Adipose tissue (tissue), 3 donors: ENCODE data around the gene CLDN12. TPM values are rescaled to one million over a fixed set of nuclear protein-coding genes. Genes with fewer than 3 reads are reported as not detected.
"Not testable (repeated sequence)": the region's sequence is repeated elsewhere in the genome, so short reads cannot be mapped to it uniquely, and the experiment has no call there.

Experiments
- H3K27ac ChIP-seq: one replicate; pipeline ENCODE4 v1.5.1; 2013; ENCODE audit warnings: low read depth, low read length
- WGBS, 3 donors: extraction: QIAGEN DNeasy Blood & Tissue Kit; methylation state at CpG; one replicate each; pipeline ENCODE4 v1.1.7; 2013; 5-methylcytosine and 5-hydroxymethylcytosine counted together
- polyA plus RNA-seq, 3 donors: library from polyadenylated mRNA; stranded (reverse); fragments of 200-250 nt; gene quantifications; one replicate each; pipeline ENCODE4 v1.2.3, GENCODE V29; 2013
- donor health status: healthy with polysubstance abuse.
- donor health status: Bipolar disorder and iron deficiency.
- donor health status: healthy.

The CLDN12 gene
- polyA plus RNA-seq, 3 donors, result 7.0 to 11.4 (median 7.8) TPM

DNA sequence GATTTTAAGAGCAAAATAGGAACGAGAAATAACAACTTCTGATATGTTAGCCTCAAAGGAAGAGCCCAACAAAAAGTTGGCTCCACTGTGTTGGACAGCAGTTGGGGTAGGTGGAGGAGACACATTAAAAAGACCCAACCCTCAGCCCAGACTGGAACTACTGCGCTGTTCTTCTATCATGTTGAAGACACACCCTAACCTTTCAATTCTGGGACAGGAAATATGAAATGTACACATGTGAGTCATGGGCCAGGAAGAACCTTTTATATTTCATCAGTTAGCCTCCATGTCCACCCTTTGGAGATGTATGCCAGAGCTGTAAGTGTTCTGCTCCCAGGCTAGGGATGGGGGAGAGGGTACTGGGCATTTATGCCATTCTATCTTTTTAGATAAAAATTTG is 22.1 kb downstream of the CLDN12 start:
- WGBS, 3 donors, result 43 to 91% (median 88%) methylated on average over 2 of the region's 2 CpGs
- H3K27ac ChIP-seq, result no peak overlapping the region

DNA sequence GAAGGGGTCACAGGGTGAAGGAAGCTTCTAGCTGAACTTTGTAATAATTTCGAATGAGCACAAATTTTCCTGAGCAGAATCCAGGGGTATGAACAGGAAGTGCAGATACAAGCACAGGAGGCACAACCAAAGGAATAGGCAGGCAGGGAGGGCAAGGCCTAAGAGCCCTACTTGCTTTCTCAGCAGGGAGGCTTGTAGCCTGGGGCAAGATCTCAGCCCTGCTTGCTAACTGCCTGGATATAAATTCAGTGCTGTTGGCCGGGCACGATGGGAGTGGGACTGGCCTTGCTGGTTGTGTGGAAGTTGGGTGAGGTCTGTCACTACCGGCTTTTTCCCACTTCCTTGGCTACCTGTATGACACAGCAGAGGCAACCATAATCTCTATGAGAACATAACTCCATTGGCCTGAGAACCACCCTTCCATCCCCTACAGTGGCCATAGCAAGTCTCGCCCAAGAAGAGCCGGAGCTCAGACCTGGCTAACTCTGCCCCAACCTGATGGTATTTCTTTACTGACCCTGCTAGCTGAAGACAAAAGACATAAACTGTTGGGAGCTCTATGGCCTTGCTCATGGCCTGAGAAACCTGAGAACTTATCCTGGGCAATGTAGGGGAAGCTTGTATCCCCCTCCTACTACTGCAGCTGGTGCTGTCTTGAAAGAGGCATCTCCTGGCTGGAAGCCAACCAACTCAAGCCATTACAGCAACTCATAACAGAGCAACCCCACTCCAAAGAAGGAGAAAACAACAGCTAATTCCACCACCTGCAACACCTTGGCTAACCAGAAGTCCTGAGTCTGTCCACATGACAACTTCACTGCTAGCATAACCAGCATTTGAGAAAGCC is 27.6 kb downstream of the CLDN12 start:
- 88 to 95% (median 89%) methylated on average over 6 of the region's 6 CpGs for WGBS, 3 donors
- H3K27ac ChIP-seq, result no peak overlapping the region

DNA sequence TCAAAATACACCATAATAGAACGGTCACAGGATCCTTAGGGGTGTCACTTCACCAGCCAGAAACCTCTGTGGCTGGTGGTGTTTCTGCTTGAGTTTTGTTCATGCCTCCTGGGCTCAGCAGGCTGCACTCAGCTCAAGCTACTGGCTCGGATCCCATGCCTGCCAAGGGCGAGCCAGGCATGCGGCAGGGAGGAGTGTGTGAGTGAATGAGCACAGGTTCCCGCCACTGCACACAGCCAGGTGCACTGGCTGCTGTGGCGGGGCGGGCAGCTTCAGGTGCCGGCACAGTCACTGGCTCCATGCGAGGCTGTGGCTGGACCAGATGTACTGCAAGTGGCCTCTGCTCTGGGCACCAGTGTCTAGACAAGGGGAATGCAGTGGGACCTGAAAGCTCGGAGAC is 29.5 kb downstream of the CLDN12 start:
- WGBS, 3 donors, result 54 to 79% (median 77%) methylated on average over 10 of the region's 10 CpGs
- no peak overlapping the region for H3K27ac ChIP-seq

DNA sequence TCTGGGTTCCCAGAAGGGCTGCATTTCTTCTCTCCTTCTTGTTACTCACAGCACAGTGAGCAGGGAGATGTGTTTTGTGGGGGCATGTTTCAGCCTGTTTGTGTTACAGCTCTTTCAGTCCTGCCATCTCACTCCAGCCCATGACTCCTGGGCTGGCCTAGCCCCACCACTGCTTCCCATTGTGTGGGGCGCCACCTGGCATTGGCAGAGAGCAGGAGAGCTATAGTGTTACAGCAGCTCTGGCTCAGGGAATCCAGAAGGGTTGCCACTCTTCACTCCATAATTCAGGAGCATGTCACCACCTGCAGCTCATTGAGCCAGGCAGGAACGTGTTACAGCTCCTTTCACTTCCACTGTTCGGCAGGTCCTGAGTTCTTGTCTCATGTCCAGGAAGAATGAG is 30.0 kb downstream of the CLDN12 start:
- WGBS, 3 donors, result 76 to 96% (median 87%) methylated on average over 3 of the region's 3 CpGs
- no peak overlapping the region for H3K27ac ChIP-seq

DNA sequence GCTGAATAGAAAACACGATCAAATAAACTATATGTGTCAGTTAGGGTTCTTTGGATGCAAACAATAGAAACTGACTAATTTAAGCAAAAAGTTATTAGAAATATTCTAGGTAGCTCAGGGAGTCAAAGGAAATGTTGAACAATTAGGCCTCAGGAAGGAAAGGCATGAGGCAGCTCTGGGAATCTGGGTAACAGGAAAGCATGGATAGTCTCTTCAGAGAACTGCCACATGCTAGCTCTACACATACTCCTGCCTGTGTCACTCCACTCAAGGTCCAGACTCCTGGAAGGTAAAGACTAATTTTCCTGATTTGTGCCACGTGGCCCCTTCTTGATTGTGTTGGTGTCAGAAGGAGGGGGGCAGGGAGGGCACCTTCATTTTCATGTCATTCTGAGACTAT is 42.4 kb downstream of the CLDN12 start:
- H3K27ac ChIP-seq, result no peak overlapping the region
- WGBS, 3 donors, result 45 to 56% (median 54%) methylated on average over 2 of the region's 2 CpGs

DNA sequence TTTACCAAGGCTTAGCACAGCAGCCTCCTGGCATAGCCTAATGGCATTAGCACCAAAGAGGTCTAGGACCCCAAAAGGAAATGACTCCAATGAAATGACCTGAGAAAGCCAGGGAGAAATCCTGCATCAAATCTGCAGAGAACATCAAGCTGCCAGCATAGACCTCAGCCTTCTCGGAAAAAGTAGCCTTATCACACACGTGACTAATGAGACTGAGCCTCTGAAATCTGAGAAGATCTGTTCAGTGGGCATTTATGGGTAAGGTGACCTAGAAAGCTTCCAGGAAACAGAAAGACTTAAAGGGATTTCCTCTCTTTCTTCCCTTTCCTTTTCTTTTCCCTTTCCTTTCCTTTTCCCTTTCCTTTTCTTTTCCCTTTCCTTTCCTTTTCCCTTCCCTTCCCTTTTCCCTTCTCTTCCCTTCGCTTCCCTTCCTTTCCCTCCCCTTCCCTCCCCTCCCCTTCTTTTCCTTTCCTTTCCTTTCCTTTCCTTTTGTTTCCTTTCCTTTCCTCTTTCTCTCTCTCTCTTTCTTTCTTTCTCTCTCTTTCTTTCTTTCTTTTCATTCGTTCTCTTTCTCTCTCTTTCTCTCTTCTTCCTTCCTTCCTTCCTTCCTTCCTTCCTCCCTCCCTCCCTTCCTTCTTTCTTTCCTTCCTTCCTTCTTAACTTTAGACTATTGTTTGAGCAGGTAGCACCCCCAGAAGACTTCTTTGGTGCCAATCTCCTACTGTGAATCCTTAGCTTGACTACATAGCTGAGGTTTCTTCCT is 43.1 kb downstream of the CLDN12 start:
- H3K27ac ChIP-seq, result no peak overlapping the region
- WGBS, 3 donors, result 51 to 62% (median 58%) methylated on average over 4 of the region's 4 CpGs

DNA sequence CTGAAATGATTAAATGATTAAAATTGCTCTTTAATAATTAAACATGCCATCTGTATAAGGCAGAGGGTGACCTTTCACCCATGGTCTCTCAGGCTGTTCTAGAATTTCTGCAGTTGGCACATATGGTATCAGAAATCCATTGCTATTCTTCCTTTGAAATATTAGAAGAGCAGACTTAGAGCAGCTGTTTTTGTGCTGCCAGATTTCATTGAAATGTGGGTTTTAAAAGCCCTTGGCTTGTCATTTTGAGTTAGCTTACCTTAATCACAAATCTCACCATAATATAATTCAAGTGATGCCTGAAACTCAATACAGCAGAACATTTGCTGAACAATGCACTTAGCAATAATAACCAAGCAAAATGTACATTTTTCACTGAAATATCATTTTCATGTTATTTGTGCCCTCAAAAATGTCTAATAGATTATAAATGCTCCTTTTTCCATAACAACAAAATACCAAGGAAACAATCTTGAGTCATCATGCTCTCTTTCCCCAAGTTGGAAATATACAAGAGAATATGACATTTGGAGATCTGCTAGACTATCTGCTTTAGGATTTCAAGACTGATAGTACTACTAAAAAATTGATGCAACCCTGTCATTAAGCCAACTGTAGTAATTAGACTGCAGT is 50.1 kb downstream of the CLDN12 start:
- no peak overlapping the region for H3K27ac ChIP-seq

DNA sequence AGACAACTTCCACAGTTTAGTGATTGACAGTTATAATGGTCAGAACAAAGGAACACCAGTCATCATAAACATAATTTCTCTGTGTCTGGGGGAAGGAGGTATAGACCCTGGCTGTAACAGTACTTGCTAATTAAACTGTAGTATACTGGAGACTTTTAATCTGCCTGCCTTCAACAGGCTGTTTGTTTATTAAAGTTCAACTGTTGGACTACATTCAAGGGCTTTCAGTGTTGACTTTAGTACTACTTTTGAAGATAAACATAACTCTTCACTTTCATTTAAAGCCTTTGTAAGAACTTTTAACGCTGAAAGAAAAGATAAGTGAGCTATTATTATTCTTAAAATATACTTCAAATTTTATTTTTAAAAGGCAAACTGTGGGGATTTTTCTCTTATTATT is 50.7 kb downstream of the CLDN12 start:
- WGBS, 3 donors, result 8 to 87% (median 71%) methylated on average over 1 of the region's 1 CpG
- no peak overlapping the region for H3K27ac ChIP-seq

DNA sequence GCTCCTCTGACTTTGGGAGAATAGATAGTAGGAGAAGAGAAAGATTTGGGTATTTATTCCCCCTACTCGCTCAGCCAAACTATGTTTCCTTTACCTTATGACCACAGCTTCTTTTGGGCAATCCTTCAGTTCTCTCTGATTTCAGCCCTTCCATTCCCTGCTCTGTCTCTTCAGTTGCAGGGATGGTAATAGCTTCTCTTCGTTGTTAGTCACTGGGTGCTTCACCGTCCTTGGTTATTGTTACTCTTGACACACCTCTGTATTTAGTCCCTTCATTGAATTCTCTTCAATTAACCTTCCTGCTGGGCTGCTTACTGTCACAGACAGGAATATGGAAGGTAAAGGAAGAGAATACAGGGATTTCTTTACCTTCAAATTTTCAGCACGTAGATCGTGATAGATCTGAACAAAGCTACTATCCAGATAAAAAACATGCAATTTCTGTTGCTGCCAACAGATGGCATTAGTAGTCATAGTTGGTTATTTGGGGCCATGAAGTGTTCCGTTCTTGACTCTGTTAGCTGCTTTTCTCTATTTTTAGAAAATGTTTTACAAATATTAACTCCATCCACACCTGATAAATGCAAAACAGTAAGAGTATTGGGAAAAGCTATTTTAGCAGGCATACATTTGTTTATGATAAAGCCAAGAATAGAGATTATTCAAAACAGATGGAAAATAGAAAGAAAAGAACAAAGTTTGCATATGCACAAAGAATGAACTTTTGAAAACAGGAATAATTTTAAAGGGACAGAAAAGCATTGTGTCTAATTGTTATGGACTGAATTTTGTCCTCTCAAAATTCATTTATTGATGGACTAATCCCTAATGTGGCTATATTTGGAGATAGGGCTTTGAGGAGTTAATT is 52.1 kb downstream of the CLDN12 start:
- WGBS, 3 donors, result 27 to 31% (median 30%) methylated on average over 6 of the region's 6 CpGs
- no peak overlapping the region for H3K27ac ChIP-seq

DNA sequence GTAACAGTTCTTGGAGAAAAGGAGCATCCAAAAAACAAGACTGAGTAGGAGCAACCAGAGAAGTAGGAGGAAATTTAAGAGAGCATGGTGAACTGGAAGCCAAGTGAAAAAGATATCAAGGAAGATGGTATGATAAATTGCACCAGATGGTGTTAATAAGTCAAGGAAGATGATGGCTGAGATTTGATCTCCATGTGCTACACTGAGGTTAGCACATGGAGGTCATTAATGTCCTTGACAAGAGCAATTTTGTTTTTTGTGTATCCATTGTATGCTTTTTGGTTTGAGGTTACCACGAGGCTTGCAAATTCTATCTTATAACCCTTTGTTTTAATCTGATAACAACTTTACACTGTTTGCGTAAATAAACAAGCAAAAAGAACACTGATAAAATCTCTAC is 54.8 kb downstream of the CLDN12 start:
- 61 to 84% (median 67%) methylated on average over 2 of the region's 2 CpGs for WGBS, 3 donors
- H3K27ac ChIP-seq, result no peak overlapping the region

DNA sequence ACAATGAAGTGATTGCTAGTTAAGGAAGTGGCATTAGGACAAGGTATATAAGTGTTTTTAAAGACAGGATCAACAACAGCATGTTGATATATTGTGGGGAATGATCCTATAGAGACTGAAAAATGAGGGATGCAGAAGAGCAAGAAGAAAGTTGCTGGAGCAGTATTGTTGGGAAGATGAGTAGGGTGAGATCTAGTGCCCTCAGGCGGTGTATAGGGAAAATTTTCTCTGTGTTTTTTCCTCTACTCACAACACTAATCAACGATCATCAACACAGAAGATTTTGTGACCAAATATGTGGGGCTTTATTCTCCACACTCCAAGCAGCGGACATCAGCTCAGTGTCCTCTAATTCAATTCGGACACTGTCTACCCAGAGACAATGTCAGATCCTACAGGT is 56.6 kb downstream of the CLDN12 start:
- H3K27ac ChIP-seq, result no peak overlapping the region
- 76 to 88% (median 83%) methylated on average over 4 of the region's 4 CpGs for WGBS, 3 donors

DNA sequence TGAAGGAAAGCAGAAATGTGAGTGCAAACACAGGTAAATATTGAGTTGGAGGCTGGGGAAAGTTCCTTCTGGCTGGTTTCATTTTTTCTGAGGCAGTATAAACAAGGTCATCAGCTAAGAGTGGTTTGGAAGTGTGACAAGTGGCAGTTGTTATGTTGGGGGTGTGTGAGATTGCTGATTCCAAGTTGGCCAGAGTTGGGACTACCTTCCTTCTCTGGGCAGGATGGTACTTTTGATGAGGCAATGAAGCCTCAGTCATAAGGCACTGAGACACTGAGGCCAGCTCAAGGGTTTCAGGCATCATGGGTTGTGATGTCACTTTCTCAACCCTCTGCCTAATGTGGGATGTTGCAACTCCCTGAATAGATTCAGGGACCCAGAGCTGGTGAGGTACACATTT is 58.0 kb downstream of the CLDN12 start:
- H3K27ac ChIP-seq, result no peak overlapping the region

DNA sequence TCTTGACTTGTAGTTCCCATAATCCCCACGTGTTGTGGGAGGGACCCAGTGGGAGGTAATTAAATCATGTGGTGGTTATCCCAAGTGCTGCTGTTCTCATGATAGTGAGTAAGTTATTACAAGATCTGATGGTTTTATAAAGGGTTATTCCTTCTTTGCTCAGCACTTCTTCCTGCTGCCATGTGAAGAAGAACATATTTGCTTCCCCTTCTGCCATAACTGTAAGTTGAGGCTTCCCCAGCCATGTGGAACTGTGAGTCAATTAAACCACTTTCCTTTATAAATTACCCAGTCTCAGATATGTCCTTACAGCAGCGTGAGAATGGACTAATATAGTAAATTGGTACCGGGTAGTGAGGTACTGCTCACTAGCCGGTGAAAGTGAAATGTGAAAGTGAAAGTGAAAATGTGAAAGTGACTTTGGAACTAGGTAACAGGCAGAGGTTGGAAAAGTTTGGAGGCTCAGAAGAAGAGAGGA is 59.9 kb downstream of the CLDN12 start:
- H3K27ac ChIP-seq, result not testable (repeated sequence)
- WGBS, 3 donors, result 15 to 41% (median 16%) methylated on average over 4 of the region's 4 CpGs

Other genes with a start within 250 kb of the CLDN12 start
- 10 to 100 TPM in 2 of 3 donors, 1 to 10 TPM in 1; 4.3 to 50.9 (median 17.2) TPM for gene STEAP1, start 249.0 kb upstream of the CLDN12 start, polyA plus RNA-seq
- gene STEAP2, start 191.7 kb upstream of the CLDN12 start, polyA plus RNA-seq, result 10 to 100 TPM in 1 of 3 donors, 1 to 10 TPM in 2; 2.6 to 11.4 (median 5.5) TPM
- gene CFAP69, start 158.3 kb upstream of the CLDN12 start, polyA plus RNA-seq, result 1 to 10 TPM; 1.2 to 5.5 (median 2.5) TPM
- gene FAM237B, start 82.2 kb upstream of the CLDN12 start, polyA plus RNA-seq, result under 1 TPM in 1 of 3 donors, not detected in 2; 0.03 TPM
- gene GTPBP10, start 56.7 kb upstream of the CLDN12 start, polyA plus RNA-seq, result 1 to 10 TPM; 7.0 to 9.3 (median 8.3) TPM
- gene PTTG1IP2, start 66.2 kb downstream of the CLDN12 start, polyA plus RNA-seq, result not detected
- gene CDK14, start 192.9 kb downstream of the CLDN12 start, polyA plus RNA-seq, result 10 to 100 TPM in 1 of 3 donors, 1 to 10 TPM in 2; 4.5 to 14.7 (median 5.2) TPM